ENCODE data around the gene POLQ. TPM values are rescaled to one million over a fixed set of nuclear protein-coding genes. Genes with fewer than 3 reads are reported as not detected.
A peak's percentile ranks its signal among the peaks of the same experiment; 100 is the strongest.

The POLQ gene
- total and polyA plus RNA-seq, 2 of the 4 experiments (the other 2 are of a cell fraction): 1.8 to 5.0 TPM

GRCh38 chr3:121463745-121464144, 82.0 kb downstream of the POLQ start:
- H3K4ac ChIP-seq (ENCODE audit: low read depth, low read length): no peak overlapping the region
- no peaks in the 10 kb centered on the region for H4K20me1 ChIP-seq (ENCODE audit: insufficient read depth, low read length)
- no peak overlapping the region for H3K56ac ChIP-seq (ENCODE audit: extremely low read depth, insufficient read depth, low read length)
- H2BK15ac ChIP-seq (ENCODE audit: low read depth, low read length): no peak overlapping the region
- dilution Hi-C loops (cut with HindIII; ENCODE audit: low sequenced_read_pairs, unreplicated experiment) (no loop called here), in situ Hi-C loops (cut with MboI; ENCODE audit: low sequenced_read_pairs) (no loop called here), intact Hi-C loops (cut with micrococcal nuclease) (no loop called here)
- DNase-seq (no peak), ATAC-seq (ENCODE audit: low read depth) (no peak)
- no peak overlapping the region for H2AK9ac ChIP-seq (replicated peaks; ENCODE audit: low read depth, low read length, poor library complexity)
- H3K36me3 ChIP-seq (ENCODE audit: control insufficient read depth, insufficient read depth, low read length): peaks cover 2% of the 10 kb centered on the region; the same call in 1 of the 2 replicates
- no peak overlapping the region for H2BK5ac ChIP-seq (ENCODE audit: low read depth, low read length, poor library complexity, severe bottlenecking)
- BruUV-seq (replicated peaks): no TSS peak
- no peak overlapping the region for H4K91ac ChIP-seq (ENCODE audit: insufficient read depth, low read depth, low read length)
- no peak overlapping the region for H3K14ac ChIP-seq (replicated peaks; ENCODE audit: low read depth, low read length)
- no peak overlapping the region for H3K9ac ChIP-seq (ENCODE audit: low read depth, low read length)
- no peak overlapping the region for H2AFZ ChIP-seq (replicated peaks; ENCODE audit: low read length, poor library complexity)
- TF ChIP-seq MAFK (IDR thresholded peaks at IDR 0.05; ENCODE audit: low read depth, low read length) (peak; percentile 96), CTCF (conservative IDR thresholded peaks at IDR 0.05; ENCODE audit: low read depth, low read length) (no peak), NFE2L2 (IDR thresholded peaks at IDR 0.05; ENCODE audit: low read depth, low read length) (peak; percentile 87), MXI1 (IDR thresholded peaks at IDR 0.05; ENCODE audit: borderline replicate concordance, low read depth, low read length) (no peak), BHLHE40 (IDR thresholded peaks at IDR 0.05; ENCODE audit: low read depth, low read length) (no peak), POLR2A (IDR thresholded peaks at IDR 0.05; ENCODE audit: low read depth, low read length) (no peak)
- H4K8ac ChIP-seq (ENCODE audit: low read depth in 2 of 2, low read length in 2 of 2): no peak overlapping the region
- H3K4me3 ChIP-seq (ENCODE audit: insufficient read depth, low read depth, low read length): no peak overlapping the region
- H3K18ac ChIP-seq (ENCODE audit: low read depth, low read length): no peak overlapping the region
- ChIA-PET POLR2A (ENCODE audit: unreplicated experiment) (no interaction called here), CTCF (no interaction called here)
- H2BK120ac ChIP-seq (ENCODE audit: low read depth, low read length): no peak overlapping the region
- peaks cover 2% of the 10 kb centered on the region; the same call in 1 of the 2 replicates for H3K4me1 ChIP-seq (ENCODE audit: control insufficient read depth, insufficient read depth, low read length)
- no peak overlapping the region for H3K27ac ChIP-seq (ENCODE audit: insufficient read depth, low read length)
- H3K27me3 ChIP-seq (ENCODE audit: control insufficient read depth, insufficient read depth, low read length): no peaks in the 10 kb centered on the region
- no peak overlapping the region for H3K4me2 ChIP-seq (ENCODE audit: low read depth, low read length)
- no peaks in the 10 kb centered on the region for H3K79me1 ChIP-seq (ENCODE audit: low read depth in 1 of 2, low read length in 2 of 2)
- no peak overlapping the region for H3K23ac ChIP-seq (ENCODE audit: low read depth, low read length)
- no peak overlapping the region for H2BK20ac ChIP-seq (ENCODE audit: low read depth, low read length)
- H3K9me3 ChIP-seq (ENCODE audit: control insufficient read depth, insufficient read depth, low read length): no peaks in the 10 kb centered on the region
- H3K9me1 ChIP-seq (ENCODE audit: insufficient read depth, low read length): no peaks in the 10 kb centered on the region
- no peak overlapping the region for H4K5ac ChIP-seq (ENCODE audit: low read depth, low read length)
- no peak overlapping the region for H2AK5ac ChIP-seq (ENCODE audit: low read depth, low read length)

All from IMR-90 (cell line).